Activated CD8-positive, alpha-beta memory T cell treated with anti-CD3 and anti-CD28 coated beads for 36 hours (primary cell): ENCODE results near the gene DLGAP5. TPM values are rescaled to one million over a fixed set of nuclear protein-coding genes. Genes with fewer than 3 reads are reported as not detected.

Source experiments
- CTCF ChIA-PET: fragments of 350-600 bp; sonication (Branson Sonifier 250); formaldehyde crosslinking; loops from one replicate; lab custom pipeline; 2021; ENCODE audit warnings: antibody characterized with exemption; lab: Charles Lee
- POLR2A ChIA-PET: fragments of 350-600 bp; sonication (Branson Sonifier 250); formaldehyde crosslinking; loops from one replicate; lab custom pipeline; 2021; ENCODE audit warnings: antibody characterized with exemption; lab: Charles Lee
- total RNA-seq, 2 experiments: library from RNA; stranded (reverse); gene quantifications; one replicate each; pipeline ENCODE4 v1.2.3, GENCODE V29; 2021

DLGAP5 gene
- total RNA-seq, 2 experiments from 2014 or later: 46.2 to 46.6 TPM

GRCh38 chr14:55121628-55122439, 69.6 kb downstream of the DLGAP5 start:
- ChIA-PET CTCF (interaction anchor here (0.7 kb wide), 1 partner anchor 19 kb away, joined by 3 read pairs; no protein-coding TSS in a partner anchor), POLR2A (interaction anchor here (0.6 kb wide), 1 partner anchor 12 kb away, joined by 6 read pairs; no protein-coding TSS in a partner anchor)

- CTCF ChIA-PET: interaction anchor here (0.7 kb wide), 1 partner anchor 20 kb away, joined by 3 read pairs; no protein-coding TSS in a partner anchor
- POLR2A ChIA-PET: no interaction called here
Measured at GRCh38 chr14:55120571-55121495, 70.6 kb downstream of the DLGAP5 start.

DNA sequence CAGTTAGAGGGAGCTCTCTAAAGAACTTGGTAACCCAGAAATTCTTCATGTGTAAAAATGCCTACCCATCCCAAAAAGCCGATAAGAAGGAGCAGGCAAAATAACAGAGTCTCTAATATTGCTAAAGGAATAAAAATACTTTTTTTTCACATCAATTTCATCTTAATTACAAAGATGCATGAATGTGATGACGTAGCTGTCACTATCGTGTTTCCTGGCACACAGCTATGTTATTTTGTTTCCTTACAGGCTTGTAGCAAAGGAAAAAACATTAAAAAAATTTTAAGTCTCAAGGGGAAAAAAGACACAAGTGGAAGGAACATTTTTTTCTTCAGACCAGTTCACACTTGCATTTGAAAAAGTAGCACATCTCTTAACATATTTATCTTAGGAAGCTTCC, 72.6 kb downstream of the DLGAP5 start:
- CTCF ChIA-PET: interaction anchor here (0.6 to 1.1 kb wide), 4 partner anchors 9 to 312 kb away, joined by 3 to 4 read pairs (median 3); no protein-coding TSS in a partner anchor
- POLR2A ChIA-PET: no interaction called here

DNA sequence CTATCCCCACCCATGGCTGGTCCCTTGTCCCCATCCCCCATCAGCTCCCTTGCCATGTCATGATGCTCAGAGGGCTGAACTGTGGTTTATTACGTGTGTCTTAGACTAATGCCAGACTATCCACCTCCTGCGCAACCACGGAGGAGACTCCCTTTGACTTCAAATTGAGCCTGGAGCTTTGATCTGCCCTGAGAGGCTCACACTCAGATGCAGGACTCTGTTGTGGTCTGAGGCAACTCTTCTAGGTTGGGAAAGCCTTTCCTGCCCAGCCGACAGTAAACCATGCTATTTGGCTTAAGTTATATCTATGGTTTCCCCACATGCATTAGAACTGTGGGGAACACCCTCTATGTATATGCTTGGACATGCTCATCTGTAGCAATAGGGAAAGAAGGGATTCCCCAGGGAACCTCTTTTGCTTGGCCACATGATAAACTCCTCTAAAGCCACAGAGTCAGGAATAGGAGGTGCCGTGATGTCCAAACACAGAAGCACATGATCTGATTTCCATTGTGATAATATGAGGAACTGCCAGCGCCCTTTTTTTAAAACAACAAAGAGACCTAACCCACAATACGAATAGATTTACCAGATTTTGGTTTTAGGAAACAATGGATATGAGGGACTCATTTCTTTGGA, 73.5 kb downstream of the DLGAP5 start:
- POLR2A ChIA-PET: no interaction called here
- CTCF ChIA-PET: interaction anchor here (0.7 to 1.1 kb wide), 3 partner anchors 10 to 313 kb away, joined by 3 read pairs; no protein-coding TSS in a partner anchor

GRCh38 chr14:55116246-55117030, 74.9 kb downstream of the DLGAP5 start:
- CTCF ChIA-PET: no interaction called here
- POLR2A ChIA-PET: no interaction called here

GRCh38 chr14:55115861-55116245, 75.5 kb downstream of the DLGAP5 start:
- ChIA-PET CTCF (no interaction called here), POLR2A (no interaction called here)

DNA sequence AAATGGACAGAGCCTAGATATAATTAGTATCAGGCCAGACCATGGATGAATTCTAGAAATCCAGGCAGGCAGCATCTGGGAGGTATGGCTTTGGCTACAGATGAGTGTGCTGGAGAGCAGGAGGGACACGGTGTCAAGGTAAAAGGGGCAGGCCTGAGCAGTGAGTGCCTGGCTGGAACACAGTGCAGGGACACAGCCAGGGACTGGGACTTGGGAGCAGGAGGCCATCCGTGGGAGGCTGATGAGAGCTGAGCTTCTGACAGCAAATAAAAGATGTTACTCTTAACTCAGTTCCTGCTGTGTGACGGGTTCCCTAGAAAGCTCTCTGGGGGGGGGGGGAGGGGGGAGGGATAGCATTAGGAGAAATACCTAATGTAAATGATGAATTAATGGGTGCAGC, 75.9 kb downstream of the DLGAP5 start:
- POLR2A ChIA-PET: no interaction called here

DNA sequence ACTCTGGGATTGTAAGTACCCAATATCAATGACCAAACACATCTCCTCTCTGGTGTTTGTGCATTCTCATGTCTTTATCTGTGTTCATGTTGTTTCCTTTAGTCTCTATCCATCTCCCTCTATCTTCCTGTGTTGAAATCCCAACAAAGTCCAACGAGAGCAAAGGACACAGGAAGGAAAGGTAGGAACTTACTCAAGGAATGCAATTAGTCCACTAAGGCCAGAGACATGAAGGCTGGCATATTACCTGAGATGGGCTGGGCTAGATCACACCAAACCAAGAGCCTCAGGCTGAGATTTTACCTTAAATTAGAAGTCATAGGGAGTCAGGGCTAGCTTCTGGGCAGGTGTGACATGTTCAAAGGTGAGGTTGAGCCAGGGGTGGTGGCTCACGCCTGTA, 76.7 kb downstream of the DLGAP5 start:
- ChIA-PET POLR2A (no interaction called here), CTCF (no interaction called here)

More for the DNA sequence above, 75.9 kb downstream of the DLGAP5 start:
- CTCF ChIA-PET: no interaction called here

GRCh38 chr14:55111122-55111708, 80.2 kb downstream of the DLGAP5 start:
- ChIA-PET POLR2A (no interaction called here), CTCF (interaction anchor here (0.6 kb wide), 1 partner anchor 27 kb away, joined by 3 read pairs; no protein-coding TSS in a partner anchor)

DNA sequence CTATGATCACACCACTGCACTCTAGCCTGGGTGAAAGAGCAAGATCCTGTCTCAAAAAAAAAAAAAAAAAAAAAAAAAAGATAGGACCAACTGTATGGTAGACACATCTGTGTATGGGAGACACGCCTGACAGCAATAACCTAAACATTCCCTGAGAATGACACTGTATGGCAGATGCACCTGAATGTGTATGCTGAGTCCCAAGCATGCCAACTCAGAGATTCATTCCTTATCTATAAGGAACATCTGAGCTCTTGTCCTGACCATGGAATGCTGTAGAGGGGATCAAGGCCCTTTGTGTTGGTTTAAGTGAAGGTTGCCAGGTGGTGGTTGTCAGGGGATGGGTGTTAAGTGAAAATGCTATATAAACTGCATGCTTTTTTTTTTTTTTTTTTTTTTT, 81.5 kb downstream of the DLGAP5 start:
- CTCF ChIA-PET: interaction anchor here (0.6 to 0.7 kb wide), 2 partner anchors 9 to 154 kb away, joined by 3 to 5 read pairs; no protein-coding TSS in a partner anchor
- POLR2A ChIA-PET: interaction anchor here (0.7 kb wide), 1 partner anchor 12 kb away, joined by 6 read pairs; no protein-coding TSS in a partner anchor

DNA sequence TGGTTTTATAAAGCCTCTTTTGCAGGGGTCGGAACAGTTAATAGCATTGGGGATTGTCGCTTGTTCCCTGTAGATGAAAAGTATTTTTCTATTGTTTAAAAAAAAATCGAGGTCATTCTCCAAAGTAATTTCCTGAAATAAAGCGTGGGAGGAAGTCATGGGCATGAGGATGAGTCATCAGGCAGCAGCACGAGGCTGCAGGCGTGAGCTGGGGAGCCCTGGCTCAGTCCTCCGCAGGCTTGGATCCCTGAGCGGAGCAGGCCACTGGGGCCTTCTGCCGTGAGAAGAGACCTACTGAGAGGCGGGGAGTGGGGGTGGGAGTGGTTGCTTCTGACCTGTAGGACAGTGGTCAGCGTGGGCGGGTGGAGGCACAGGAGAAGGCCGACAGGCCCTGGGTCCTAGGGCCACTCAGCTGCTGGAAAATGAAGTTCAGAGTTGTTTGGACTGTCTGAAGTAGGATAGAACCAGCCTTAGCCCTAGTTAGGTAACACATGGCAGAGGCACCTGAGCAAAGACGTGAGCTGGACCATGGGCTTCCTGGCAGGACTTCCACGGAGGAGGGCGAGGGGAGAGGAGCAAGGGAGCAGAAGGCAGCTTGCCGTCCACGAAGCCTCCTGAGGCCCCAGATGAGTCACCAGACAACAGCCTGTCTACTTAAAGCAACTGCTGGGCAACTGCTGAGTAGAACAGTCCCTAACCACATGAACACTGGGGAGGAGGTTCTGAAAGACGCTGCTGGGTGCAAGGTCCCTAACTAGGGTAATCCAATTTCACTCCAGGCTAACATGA, 83.4 kb downstream of the DLGAP5 start:
- CTCF ChIA-PET: interaction anchor here (0.9 to 1.6 kb wide), 4 partner anchors 10 to 20 kb away, joined by 3 to 4 read pairs (median 4); no protein-coding TSS in a partner anchor
- POLR2A ChIA-PET: interaction anchor here (0.6 kb wide), 1 partner anchor 75 kb away, joined by 3 read pairs; no protein-coding TSS in a partner anchor

GRCh38 chr14:55105991-55106390, 85.4 kb downstream of the DLGAP5 start:
- ChIA-PET CTCF (interaction anchor here (0.6 kb wide), 1 partner anchor 12 kb away, joined by 3 read pairs; no protein-coding TSS in a partner anchor), POLR2A (interaction anchor here (0.6 kb wide), 1 partner anchor 1099 kb away, joined by 3 read pairs; no protein-coding TSS in a partner anchor)

GRCh38 chr14:55103971-55104954, 87.1 kb downstream of the DLGAP5 start:
- ChIA-PET POLR2A (no interaction called here), CTCF (interaction anchor here (0.9 to 1.7 kb wide), 3 partner anchors 12 to 57 kb away, joined by 3 to 5 read pairs (median 3); no protein-coding TSS in a partner anchor)

DNA sequence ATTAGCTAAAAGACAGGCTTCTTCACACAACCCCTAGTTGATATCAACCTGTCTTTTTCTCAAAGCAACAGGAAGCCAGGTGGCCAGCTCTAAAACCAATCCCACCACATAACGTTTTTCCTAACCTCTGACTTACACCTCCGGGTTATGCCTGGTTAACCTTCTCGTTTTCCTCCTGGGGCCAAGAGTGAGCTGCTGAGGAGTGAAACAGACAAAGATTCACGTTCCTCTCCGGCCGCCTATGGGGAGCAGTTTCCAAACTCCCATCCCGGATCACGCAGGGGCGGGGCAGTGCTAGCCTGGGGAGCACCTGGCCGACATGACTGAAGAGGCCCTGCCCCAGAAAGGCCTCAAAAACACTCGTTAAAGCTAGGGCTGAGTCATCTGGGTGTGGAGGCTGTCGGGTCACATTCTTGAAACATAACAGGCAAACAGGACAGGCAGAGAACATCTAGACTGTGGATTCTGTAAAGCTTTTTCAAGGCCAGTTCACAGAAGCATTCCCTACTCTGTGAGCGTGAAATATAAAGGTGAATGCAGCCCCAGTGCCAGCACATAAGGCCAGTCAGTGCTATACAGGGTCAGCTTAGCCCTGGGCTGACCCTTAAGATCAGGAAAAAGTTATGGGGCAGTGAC, 88.3 kb downstream of the DLGAP5 start:
- ChIA-PET POLR2A (interaction anchor here (0.8 to 1.0 kb wide), 3 partner anchors 27 to 31 kb away, joined by 3 to 4 read pairs (median 3); no protein-coding TSS in a partner anchor), CTCF (interaction anchor here (0.7 to 1.7 kb wide), 5 partner anchors 11 to 58 kb away, joined by 3 to 5 read pairs (median 4); partner anchors contain the start of gene MAPK1IP1L)
